Measurements from ENCODE around the gene RICTOR. TPM values are rescaled to one million over a fixed set of nuclear protein-coding genes. Genes with fewer than 3 reads are reported as not detected.

The RICTOR gene
- total RNA-seq, 1 experiment from 2014 or later: 22.4 TPM

DNA sequence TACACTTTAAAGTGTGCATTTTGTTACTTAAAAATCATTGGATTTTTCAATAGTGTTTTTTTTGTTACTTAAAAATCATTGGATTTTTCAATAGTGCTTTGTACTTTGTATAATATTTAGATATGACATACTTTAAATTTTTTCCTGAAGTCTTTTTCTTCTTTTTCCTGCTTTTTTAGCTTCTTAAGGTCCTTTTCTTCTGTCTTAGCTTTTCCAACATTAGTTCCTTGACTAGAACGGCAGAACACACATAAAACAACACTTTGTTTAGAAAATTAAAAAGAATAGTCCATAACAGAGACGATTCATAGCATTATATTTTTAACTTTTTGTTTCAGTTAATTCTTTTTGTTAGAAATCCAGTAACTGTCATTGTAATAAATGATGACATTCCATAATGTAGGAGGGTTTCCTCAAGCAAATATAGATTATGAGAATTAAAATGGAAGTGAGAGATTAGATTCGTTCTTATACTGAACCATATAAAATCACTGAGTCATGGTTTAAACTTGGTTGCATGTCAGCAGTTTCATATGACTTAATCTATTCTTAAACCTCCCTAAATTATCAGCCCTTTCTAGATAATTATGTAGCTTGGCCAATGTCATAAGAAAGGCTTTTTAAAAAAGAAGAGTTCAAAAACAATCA, 45.3 kb upstream of the RICTOR start:
- no peak overlapping the region for H3K4me3 Mint-ChIP-seq
- H3K27ac Mint-ChIP-seq: no peak overlapping the region
- ChIA-PET CTCF (interaction anchor here (0.8 kb wide), 1 partner anchor 39 kb away, joined by 3 read pairs; no protein-coding TSS in a partner anchor), POLR2A (no interaction called here)
- no peaks in the 10 kb centered on the region for H3K4me1 Mint-ChIP-seq
- TF ChIP-seq NR2C2 (CRISPR knock-in tag; IDR thresholded peaks at IDR 0.05) (no peak), ZNF671 (CRISPR knock-in tag; IDR thresholded peaks at IDR 0.05) (no peak), TEAD1 (CRISPR knock-in tag; IDR thresholded peaks at IDR 0.05) (no peak), ZNF263 (CRISPR knock-in tag; IDR thresholded peaks at IDR 0.05; ENCODE audit: low read depth) (no peak), ATF1 (CRISPR knock-in tag; IDR thresholded peaks at IDR 0.05) (no peak), SP1 (CRISPR knock-in tag; conservative IDR thresholded peaks at IDR 0.05) (no peak), NR1H2 (CRISPR knock-in tag; IDR thresholded peaks at IDR 0.05) (no peak), SMAD4 (CRISPR knock-in tag; IDR thresholded peaks at IDR 0.05) (no peak), MXD4 (CRISPR knock-in tag; IDR thresholded peaks at IDR 0.05; ENCODE audit: borderline replicate concordance) (no peak), CDX4 (CRISPR knock-in tag; IDR thresholded peaks at IDR 0.05; ENCODE audit: borderline replicate concordance) (no peak), ZBTB21 (CRISPR knock-in tag; IDR thresholded peaks at IDR 0.05; ENCODE audit: borderline replicate concordance) (no peak), ZBTB43 (CRISPR knock-in tag; IDR thresholded peaks at IDR 0.05) (no peak)
- TF ChIP-seq, protein P1, sequence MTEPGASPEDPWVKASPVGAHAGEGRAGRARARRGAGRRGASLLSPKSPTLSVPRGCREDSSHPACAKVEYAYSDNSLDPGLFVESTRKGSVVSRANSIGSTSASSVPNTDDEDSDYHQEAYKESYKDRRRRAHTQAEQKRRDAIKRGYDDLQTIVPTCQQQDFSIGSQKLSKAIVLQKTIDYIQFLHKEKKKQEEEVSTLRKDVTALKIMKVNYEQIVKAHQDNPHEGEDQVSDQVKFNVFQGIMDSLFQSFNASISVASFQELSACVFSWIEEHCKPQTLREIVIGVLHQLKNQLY (CRISPR knock-in tag; IDR thresholded peaks at IDR 0.05): no peak
- TF ChIP-seq, protein P2, sequence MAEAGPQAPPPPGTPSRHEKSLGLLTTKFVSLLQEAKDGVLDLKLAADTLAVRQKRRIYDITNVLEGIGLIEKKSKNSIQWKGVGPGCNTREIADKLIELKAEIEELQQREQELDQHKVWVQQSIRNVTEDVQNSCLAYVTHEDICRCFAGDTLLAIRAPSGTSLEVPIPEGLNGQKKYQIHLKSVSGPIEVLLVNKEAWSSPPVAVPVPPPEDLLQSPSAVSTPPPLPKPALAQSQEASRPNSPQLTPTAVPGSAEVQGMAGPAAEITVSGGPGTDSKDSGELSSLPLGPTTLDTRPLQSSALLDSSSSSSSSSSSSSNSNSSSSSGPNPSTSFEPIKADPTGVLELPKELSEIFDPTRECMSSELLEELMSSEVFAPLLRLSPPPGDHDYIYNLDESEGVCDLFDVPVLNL (CRISPR knock-in tag; IDR thresholded peaks at IDR 0.05; ENCODE audit: borderline replicate concordance, low read depth): no peak
- ATAC-seq: no peak
- no peak for DNase-seq (ENCODE audit: low spot score)
- no peaks in the 10 kb centered on the region for H3K27me3 Mint-ChIP-seq (ENCODE audit: low read depth)
- no peaks in the 10 kb centered on the region for H3K9me3 Mint-ChIP-seq
- no peaks in the 10 kb centered on the region for H3K36me3 Mint-ChIP-seq

- Mint-ChIP-seq H3K4me3 (no peak overlapping the region), H3K4me1 (no peaks in the 10 kb centered on the region), H3K9me3 (no peaks in the 10 kb centered on the region), H3K27ac (no peak overlapping the region), H3K36me3 (no peaks in the 10 kb centered on the region), H3K27me3 (ENCODE audit: low read depth) (no peaks in the 10 kb centered on the region)
- ATAC-seq (no peak), DNase-seq (ENCODE audit: low spot score) (no peak)
- ChIA-PET CTCF (no interaction called here), POLR2A (no interaction called here)
- TF ChIP-seq, protein P1 (CRISPR knock-in tag; IDR thresholded peaks at IDR 0.05): no peak
- TF ChIP-seq CDX4 (CRISPR knock-in tag; IDR thresholded peaks at IDR 0.05; ENCODE audit: borderline replicate concordance) (no peak), NFATC4 (CRISPR knock-in tag; IDR thresholded peaks at IDR 0.05) (no peak), ZNF416 (CRISPR knock-in tag; IDR thresholded peaks at IDR 0.05) (no peak), AFF4 (CRISPR knock-in tag; IDR thresholded peaks at IDR 0.05; ENCODE audit: borderline replicate concordance) (no peak), SOX15 (CRISPR knock-in tag; IDR thresholded peaks at IDR 0.05) (no peak), SP1 (CRISPR knock-in tag; conservative IDR thresholded peaks at IDR 0.05) (no peak), E2F1 (CRISPR knock-in tag; IDR thresholded peaks at IDR 0.05) (no peak)
- TF ChIP-seq, protein P3, sequence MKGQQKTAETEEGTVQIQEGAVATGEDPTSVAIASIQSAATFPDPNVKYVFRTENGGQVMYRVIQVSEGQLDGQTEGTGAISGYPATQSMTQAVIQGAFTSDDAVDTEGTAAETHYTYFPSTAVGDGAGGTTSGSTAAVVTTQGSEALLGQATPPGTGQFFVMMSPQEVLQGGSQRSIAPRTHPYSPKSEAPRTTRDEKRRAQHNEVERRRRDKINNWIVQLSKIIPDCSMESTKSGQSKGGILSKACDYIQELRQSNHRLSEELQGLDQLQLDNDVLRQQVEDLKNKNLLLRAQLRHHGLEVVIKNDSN (CRISPR knock-in tag; IDR thresholded peaks at IDR 0.05): no peak
Measured at GRCh38 chr5:39118638-39119037, 44.4 kb upstream of the RICTOR start.
